ENCODE data around the gene SH3RF3. TPM values are rescaled to one million over a fixed set of nuclear protein-coding genes. Genes with fewer than 3 reads are reported as not detected.

SH3RF3 gene
- total RNA-seq, 4 donors from 2014 or later: 2.8 to 5.7 (median 3.0) TPM

DNA sequence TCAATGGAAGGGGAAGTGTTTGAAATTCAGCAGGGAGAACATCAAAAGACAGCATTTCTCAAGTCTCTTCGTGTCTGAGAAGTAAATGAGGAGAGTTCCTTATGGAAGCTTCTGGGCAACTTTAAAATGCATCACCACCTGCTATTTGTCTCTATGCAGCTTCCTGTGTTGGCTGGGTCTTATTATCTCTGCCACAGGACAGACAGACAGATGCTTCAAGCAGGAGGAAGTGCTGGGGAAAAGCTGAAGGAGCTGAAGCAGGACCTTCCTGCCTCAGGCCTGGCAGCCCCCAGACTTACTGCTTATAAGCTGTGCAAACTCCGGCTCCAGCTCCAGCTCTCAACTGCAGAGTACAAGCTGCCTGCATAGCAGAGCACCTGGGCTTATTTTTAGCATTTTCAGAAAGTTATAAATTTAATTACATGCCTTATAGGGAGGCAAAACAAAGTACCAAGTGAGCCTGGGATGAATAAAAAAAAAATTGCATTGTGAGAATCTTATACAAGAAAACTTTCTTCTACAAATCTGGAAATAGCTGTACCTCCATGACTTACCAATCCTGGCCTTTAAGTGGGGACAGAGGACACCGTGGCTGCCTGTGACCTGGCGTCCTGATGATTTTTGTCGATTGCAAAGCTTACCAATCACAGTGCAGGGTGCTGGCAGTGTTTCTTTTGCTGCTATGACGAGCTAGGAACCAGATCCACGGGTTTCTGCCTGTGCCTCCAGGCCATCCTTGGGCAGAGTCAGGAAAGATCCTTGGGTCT is 278.5 kb downstream of the SH3RF3 start:
- H3K27ac ChIP-seq: no peak overlapping the region
- DNase-seq (no peak), ATAC-seq (no peak)
- H3K9me3 ChIP-seq: no peaks in the 10 kb centered on the region
- in situ Hi-C loops (cut with MboI; ENCODE audit: low sequenced_read_pairs in 4 of 4) (no loop called here), intact Hi-C loops (cut with DNase I; ENCODE audit: low total_unique reads) (no loop called here)
- TF ChIP-seq CTCF (IDR thresholded peaks at IDR 0.05 in 4 of 5, conservative IDR thresholded peaks at IDR 0.05 in 1 of 5) (no peak), POLR2A (IDR thresholded peaks at IDR 0.05) (no peak)
- no peaks in the 10 kb centered on the region for H3K36me3 ChIP-seq
- peaks cover 0 to under 1% of the 10 kb centered on the region in 2 donors for H3K4me1 ChIP-seq
- H3K27me3 ChIP-seq: no peaks in the 10 kb centered on the region
- no peak overlapping the region for H3K4me3 ChIP-seq

GRCh38 chr2:109408043-109408335 is 279.0 kb downstream of the SH3RF3 start:
- Histone ChIP-seq H3K36me3 (no peaks in the 10 kb centered on the region), H3K27me3 (no peaks in the 10 kb centered on the region), H3K27ac (no peak overlapping the region), H3K4me3 (no peak overlapping the region), H3K4me1 (no peaks in the 10 kb centered on the region), H3K9me3 (no peaks in the 10 kb centered on the region)
- in situ Hi-C loops (cut with MboI; ENCODE audit: low sequenced_read_pairs in 4 of 4): no loop called here
- intact Hi-C loops (cut with DNase I; ENCODE audit: low total_unique reads): no loop called here
- ATAC-seq (no peak), DNase-seq (no peak)
- TF ChIP-seq POLR2A (IDR thresholded peaks at IDR 0.05): no peak
- no peak for TF ChIP-seq CTCF (IDR thresholded peaks at IDR 0.05 in 4 of 5, conservative IDR thresholded peaks at IDR 0.05 in 1 of 5)

GRCh38 chr2:109409321-109410038 is 280.5 kb downstream of the SH3RF3 start:
- Histone ChIP-seq H3K27me3 (no peaks in the 10 kb centered on the region), H3K4me1 (no peaks in the 10 kb centered on the region), H3K9me3 (no peaks in the 10 kb centered on the region), H3K36me3 (no peaks in the 10 kb centered on the region), H3K4me3 (no peak overlapping the region), H3K27ac (no peak overlapping the region)
- intact Hi-C loops (cut with DNase I; ENCODE audit: low total_unique reads) (no loop called here), in situ Hi-C loops (cut with MboI; ENCODE audit: low sequenced_read_pairs in 4 of 4) (no loop called here)
- ATAC-seq: no peak
- TF ChIP-seq POLR2A (IDR thresholded peaks at IDR 0.05) (no peak), CTCF (IDR thresholded peaks at IDR 0.05 in 4 of 5, conservative IDR thresholded peaks at IDR 0.05 in 1 of 5) (no peak)
- DNase-seq: no peak

GRCh38 chr2:109410039-109410815 is 281.2 kb downstream of the SH3RF3 start:
- DNase-seq (peak; percentile 29 to 30), ATAC-seq (peak; percentile 60 to 81)
- H3K4me1 ChIP-seq: no peaks in the 10 kb centered on the region
- in situ Hi-C loops (cut with MboI; ENCODE audit: low sequenced_read_pairs in 4 of 4) (no loop called here), intact Hi-C loops (cut with DNase I; ENCODE audit: low total_unique reads) (no loop called here)
- TF ChIP-seq CTCF (IDR thresholded peaks at IDR 0.05 in 4 of 5, conservative IDR thresholded peaks at IDR 0.05 in 1 of 5) (no peak), POLR2A (IDR thresholded peaks at IDR 0.05) (no peak)
- H3K36me3 ChIP-seq: no peaks in the 10 kb centered on the region
- H3K27ac ChIP-seq: peak overlapping the region in 1 of 4 donors; percentile 39
- no peak overlapping the region for H3K4me3 ChIP-seq
- no peaks in the 10 kb centered on the region for H3K27me3 ChIP-seq
- no peaks in the 10 kb centered on the region for H3K9me3 ChIP-seq
